ENCODE data around the gene PCDH19. TPM values are rescaled to one million over a fixed set of nuclear protein-coding genes. Genes with fewer than 3 reads are reported as not detected.

The PCDH19 gene
- total and polyA plus RNA-seq, 9 donors: 1.2 to 4.4 (median 3.0) TPM

GRCh38 chrX:100376576-100376975 lies 33.5 kb downstream of the PCDH19 start:
- H3K27me3 ChIP-seq: no peaks in the 10 kb centered on the region
- no peak for TF ChIP-seq EP300 (IDR thresholded peaks at IDR 0.05)
- TF ChIP-seq POLR2A (IDR thresholded peaks at IDR 0.05): no peak
- TF ChIP-seq CTCF (IDR thresholded peaks at IDR 0.05): no peak

GRCh38 chrX:100373673-100374072 lies 36.4 kb downstream of the PCDH19 start:
- no peaks in the 10 kb centered on the region for H3K36me3 ChIP-seq
- H3K4me1 ChIP-seq (ENCODE audit: insufficient read depth): peaks cover 3% of the 10 kb centered on the region
- H3K4me3 ChIP-seq: no peak overlapping the region
- DNase-seq: no peak
- WGBS, 3 donors: 53 to 55% (median 55%) methylated on average over 2 of the region's 2 CpGs
- intact Hi-C loops (cut with DNase I): no loop called here
- H3K27ac ChIP-seq: no peak overlapping the region
- TF ChIP-seq EP300 (IDR thresholded peaks at IDR 0.05) (no peak), POLR2A (IDR thresholded peaks at IDR 0.05) (no peak), CTCF (IDR thresholded peaks at IDR 0.05) (no peak)
- no peaks in the 10 kb centered on the region for H3K9me3 ChIP-seq
- H3K27me3 ChIP-seq: no peaks in the 10 kb centered on the region

More at GRCh38 chrX:100376576-100376975, 33.5 kb downstream of the PCDH19 start:
- Histone ChIP-seq H3K36me3 (no peaks in the 10 kb centered on the region), H3K4me1 (ENCODE audit: insufficient read depth) (peaks cover 3% of the 10 kb centered on the region), H3K27ac (no peak overlapping the region), H3K9me3 (no peaks in the 10 kb centered on the region), H3K4me3 (no peak overlapping the region)
- intact Hi-C loops (cut with DNase I): no loop called here
- DNase-seq: no peak

GRCh38 chrX:100368167-100368566 lies 41.9 kb downstream of the PCDH19 start:
- Histone ChIP-seq H3K27me3 (no peaks in the 10 kb centered on the region), H3K9me3 (no peaks in the 10 kb centered on the region), H3K27ac (no peak overlapping the region), H3K36me3 (no peaks in the 10 kb centered on the region), H3K4me1 (ENCODE audit: insufficient read depth) (no peaks in the 10 kb centered on the region), H3K4me3 (no peak overlapping the region)
- TF ChIP-seq CTCF (IDR thresholded peaks at IDR 0.05) (no peak), EP300 (IDR thresholded peaks at IDR 0.05) (no peak), POLR2A (IDR thresholded peaks at IDR 0.05) (no peak)
- intact Hi-C loops (cut with DNase I): no loop called here
- DNase-seq: no peak

- Histone ChIP-seq H3K36me3 (no peaks in the 10 kb centered on the region), H3K9me3 (no peaks in the 10 kb centered on the region), H3K27me3 (no peaks in the 10 kb centered on the region), H3K4me3 (no peak overlapping the region), H3K4me1 (ENCODE audit: insufficient read depth) (no peaks in the 10 kb centered on the region), H3K27ac (no peak overlapping the region)
- intact Hi-C loops (cut with DNase I): no loop called here
- WGBS, 3 donors: 67 to 71% (median 69%) methylated on average over 3 of the region's 3 CpGs
- DNase-seq: no peak
- no peak for TF ChIP-seq CTCF (IDR thresholded peaks at IDR 0.05)
- no peak for TF ChIP-seq EP300 (IDR thresholded peaks at IDR 0.05)
- no peak for TF ChIP-seq POLR2A (IDR thresholded peaks at IDR 0.05)
These were observed 46.2 kb downstream of the PCDH19 start for GRCh38 chrX:100363896-100364295.

- intact Hi-C loops (cut with DNase I): no loop called here
- 59 to 75% (median 70%) methylated on average over 3 of the region's 3 CpGs for WGBS, 3 donors
These were observed 51.3 kb downstream of the PCDH19 start for GRCh38 chrX:100358766-100359165.

More at GRCh38 chrX:100358766-100359165, 51.3 kb downstream of the PCDH19 start:
- DNase-seq: no peak
- Histone ChIP-seq H3K9me3 (no peaks in the 10 kb centered on the region), H3K4me3 (no peak overlapping the region), H3K4me1 (ENCODE audit: insufficient read depth) (no peaks in the 10 kb centered on the region), H3K27me3 (no peaks in the 10 kb centered on the region), H3K36me3 (no peaks in the 10 kb centered on the region), H3K27ac (no peak overlapping the region)
- TF ChIP-seq CTCF (IDR thresholded peaks at IDR 0.05) (no peak), EP300 (IDR thresholded peaks at IDR 0.05) (no peak), POLR2A (IDR thresholded peaks at IDR 0.05) (no peak)
